HL-60/S4 treated with retinoic acid at 250 ng/mL for 4 days and 3 days (cell line): Measurements from ENCODE around the gene CNNM1.

ENCODE experiments used
- in situ Hi-C: fragments of 300-500 bp; cut with MboI; formaldehyde crosslinking; loops from 2 replicates; pipeline ENCODE4 v1.7.0; 2022; ENCODE audit warnings: low sequenced_read_pairs

Gene CNNM1

GRCh38 chr10:99442394-99442793, 113.2 kb downstream of the CNNM1 start:
- in situ Hi-C loops = loop anchor here (25.0 kb wide), 1 partner anchor 270 kb away; no protein-coding TSS in a partner anchor

DNA sequence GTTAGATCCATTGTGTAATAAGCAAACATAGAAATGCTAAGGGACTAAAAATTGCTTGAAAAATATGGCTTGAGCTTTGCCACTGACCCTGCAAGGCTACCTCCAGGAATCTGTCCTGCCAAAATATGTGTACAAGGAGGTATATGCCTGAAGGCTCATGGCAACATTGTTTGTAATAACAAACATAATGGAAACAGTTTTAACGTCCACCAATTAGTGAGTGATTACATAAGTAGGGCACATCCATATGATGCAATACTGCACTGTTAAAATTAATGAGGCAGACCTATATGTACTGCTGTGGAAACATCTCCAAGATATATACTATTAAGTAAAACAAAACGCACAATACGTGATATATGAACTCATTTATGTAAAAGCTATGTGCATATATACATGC, 114.3 kb downstream of the CNNM1 start:
- in situ Hi-C loops = loop anchor here (25.0 kb wide), 1 partner anchor 269 kb away; no protein-coding TSS in a partner anchor
